Gastrocnemius medialis (tissue), 4 donors: ENCODE data around the gene MLST8.

Source experiments
- POLR2A ChIP-seq, 2 donors: fragments of 450-650 bp; IDR thresholded peaks; one replicate each; pipeline ENCODE4 v1.6.1; 2017; ENCODE audit warnings: antibody characterized with exemption in 2 of 2, mild to moderate bottlenecking in 2 of 2, moderate library complexity in 2 of 2
- TF ChIP-seq, protein P1 (sequence below), 5 experiments: fragments of 450-650 bp in 3 of 5; fragments of 200-600 bp in 2 of 5; sonication (generic) in 2 of 5; IDR thresholded peaks in 4 of 5; conservative IDR thresholded peaks in 1 of 5; 1 replicate in 4 of 5; 2 replicates in 1 of 5; pipeline ENCODE4 v1.5.1; 2016 to 2019; ENCODE audit warnings: antibody characterized with exemption in 5 of 5, mild to moderate bottlenecking in 3 of 5, moderate library complexity in 3 of 5

DNA sequence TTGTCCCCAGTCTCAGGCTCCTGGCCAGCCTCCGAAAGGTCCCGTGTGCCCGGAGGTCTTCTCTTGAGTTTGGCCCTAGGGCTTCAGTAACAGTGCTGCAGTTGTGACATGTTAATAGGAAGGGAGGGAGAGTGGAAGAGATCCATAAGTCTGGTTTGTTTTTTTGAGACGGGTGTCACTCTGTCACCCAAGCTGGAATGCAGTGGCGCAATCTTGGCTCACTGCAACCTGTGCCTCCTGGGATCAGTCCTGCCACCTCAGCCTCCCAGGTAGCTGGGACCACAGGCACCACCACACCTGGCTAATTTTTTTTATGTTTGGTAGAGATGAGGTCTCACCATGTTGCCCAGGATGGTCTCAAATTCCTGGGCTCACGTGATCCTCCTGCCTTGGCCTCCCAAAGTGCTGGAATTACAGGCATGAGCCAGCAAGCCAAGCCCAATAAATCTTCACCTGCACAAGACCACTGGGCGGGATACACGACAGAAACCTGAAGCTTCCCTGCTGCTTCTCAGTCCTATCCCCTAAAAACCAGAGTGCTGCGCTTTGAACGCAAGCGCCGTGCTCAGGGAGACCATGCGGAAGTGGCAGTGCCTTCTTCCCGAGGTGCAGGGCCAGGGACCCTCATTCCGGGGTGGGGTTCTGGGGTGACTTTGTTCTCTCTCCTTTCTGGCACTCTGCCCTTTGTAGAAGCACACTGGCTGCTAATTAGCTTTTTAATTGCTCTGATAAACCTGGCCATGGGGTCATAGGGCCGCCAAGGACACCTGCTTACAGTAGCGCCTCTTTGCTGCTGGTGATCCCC, 38.8 kb upstream of the MLST8 start:
- TF ChIP-seq, protein P1, sequence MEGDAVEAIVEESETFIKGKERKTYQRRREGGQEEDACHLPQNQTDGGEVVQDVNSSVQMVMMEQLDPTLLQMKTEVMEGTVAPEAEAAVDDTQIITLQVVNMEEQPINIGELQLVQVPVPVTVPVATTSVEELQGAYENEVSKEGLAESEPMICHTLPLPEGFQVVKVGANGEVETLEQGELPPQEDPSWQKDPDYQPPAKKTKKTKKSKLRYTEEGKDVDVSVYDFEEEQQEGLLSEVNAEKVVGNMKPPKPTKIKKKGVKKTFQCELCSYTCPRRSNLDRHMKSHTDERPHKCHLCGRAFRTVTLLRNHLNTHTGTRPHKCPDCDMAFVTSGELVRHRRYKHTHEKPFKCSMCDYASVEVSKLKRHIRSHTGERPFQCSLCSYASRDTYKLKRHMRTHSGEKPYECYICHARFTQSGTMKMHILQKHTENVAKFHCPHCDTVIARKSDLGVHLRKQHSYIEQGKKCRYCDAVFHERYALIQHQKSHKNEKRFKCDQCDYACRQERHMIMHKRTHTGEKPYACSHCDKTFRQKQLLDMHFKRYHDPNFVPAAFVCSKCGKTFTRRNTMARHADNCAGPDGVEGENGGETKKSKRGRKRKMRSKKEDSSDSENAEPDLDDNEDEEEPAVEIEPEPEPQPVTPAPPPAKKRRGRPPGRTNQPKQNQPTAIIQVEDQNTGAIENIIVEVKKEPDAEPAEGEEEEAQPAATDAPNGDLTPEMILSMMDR (IDR thresholded peaks at IDR 0.05 in 4 of 5, conservative IDR thresholded peaks at IDR 0.05 in 1 of 5) = no peak
- TF ChIP-seq POLR2A (IDR thresholded peaks at IDR 0.05) = no peak
